Measurements from ENCODE around the gene TIRAP.
"Not testable (repeated sequence)": the region's sequence is repeated elsewhere in the genome, so short reads cannot be mapped to it uniquely, and the experiment has no call there.

Gene TIRAP, protein sequence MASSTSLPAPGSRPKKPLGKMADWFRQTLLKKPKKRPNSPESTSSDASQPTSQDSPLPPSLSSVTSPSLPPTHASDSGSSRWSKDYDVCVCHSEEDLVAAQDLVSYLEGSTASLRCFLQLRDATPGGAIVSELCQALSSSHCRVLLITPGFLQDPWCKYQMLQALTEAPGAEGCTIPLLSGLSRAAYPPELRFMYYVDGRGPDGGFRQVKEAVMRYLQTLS

DNA sequence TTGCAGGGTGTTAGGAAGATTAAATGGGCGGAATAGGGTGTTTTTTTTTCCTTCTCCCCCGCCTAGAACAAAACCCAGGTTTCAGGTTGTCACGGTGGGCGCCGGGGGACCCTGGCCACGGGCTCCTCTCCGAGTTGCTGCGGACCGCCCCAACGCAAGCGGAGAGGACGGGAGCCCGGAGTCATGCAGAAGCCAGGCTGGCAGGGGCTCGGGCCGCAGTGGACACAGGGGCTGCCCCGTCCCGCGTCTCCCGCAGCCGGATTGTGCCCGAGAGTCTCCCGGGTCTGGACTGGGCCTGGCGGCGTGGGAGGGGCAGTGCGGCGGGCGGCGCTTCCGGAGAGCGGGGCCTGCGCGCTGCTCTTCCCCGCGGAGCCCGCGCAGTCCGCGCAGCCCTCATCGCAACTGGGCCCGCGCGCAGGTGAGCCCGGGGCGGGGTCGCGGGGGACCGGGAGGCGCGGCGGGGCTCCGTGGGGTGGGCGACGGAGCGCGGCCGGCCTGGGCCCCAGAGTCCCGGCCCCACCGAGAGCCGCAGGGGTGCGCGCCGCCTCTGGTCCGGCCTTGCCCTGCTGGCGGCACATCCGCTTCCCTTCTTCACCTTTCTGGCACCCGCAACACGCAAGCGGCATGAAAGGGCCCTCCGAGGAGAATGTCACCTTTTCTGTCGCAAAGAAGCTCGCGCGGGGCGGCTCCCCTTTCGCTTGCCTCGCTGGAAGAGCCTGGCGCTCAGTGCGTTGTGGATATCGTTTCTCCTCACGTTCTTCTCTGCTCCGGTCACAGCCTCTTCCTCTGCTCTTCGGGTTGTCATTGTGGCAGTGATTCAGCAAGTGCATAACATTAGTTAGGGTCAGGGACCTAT, at the start of gene TIRAP:
TSS of gene TIRAP (plus strand) at position 358 of the 856 bp plus-strand sequence. CDS start 7,802 bp downstream, outside the sequence.
- no peak for DNase-seq

DNA sequence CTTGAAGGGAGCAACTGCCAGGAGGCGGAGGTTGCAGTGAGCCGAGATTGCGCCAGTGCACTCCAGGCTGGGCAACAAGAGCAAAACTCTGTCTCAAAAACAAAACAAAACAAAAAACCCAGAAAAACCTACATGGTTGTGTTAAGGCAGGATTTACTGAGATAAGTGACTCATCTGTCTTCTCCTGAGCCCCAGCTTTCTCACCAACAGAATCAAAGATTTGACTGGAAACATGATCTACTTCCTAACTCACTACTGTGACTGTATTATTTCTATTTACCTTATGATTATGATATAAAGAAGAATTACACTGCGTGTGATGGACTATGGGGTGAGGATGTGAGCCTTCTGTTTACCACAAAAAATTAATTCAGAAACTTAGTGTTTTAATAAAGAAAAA, 49.5 kb upstream of the TIRAP start:
- DNase-seq, result no peak

DNA sequence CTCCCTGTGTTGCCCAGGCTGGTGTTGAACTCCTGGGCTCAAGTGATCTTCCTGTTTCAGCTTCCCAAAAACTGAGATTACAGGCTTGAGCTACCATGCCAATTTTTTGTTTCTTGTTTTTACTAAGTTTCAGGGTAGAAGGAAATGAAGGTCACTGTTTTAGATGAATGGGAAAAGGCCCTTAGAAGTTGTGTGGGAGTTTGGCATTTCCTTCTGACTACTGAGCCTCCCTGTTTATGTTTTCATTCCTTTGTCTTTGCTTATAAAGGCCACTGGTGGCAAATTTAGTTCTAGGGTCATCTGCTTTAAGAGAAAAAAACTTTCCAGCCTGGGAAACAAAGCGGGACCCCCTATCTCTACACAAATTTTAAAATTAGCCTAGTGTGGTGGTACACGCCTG, 36.3 kb upstream of the TIRAP start:
- no peak for DNase-seq

DNA sequence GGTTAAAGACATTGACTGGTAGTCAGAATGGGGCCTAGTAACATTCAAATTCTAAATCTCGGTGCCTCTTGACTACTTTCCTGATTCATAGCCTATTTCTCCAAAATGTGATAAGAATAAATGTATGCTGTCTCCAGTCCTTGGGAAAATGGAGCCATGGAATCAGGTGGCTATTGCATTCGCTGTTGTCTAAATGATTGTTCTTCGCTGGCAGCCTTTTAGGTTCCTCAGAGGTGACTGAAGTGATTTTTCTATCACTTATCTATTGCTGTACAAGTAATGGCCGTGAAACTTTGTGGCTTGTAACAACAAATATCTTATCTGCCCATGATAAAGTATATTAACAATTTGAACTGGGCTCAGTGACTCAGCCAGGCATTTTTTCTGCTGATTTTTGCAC, 29.6 kb upstream of the TIRAP start:
- DNase-seq, result no peak

GRCh38 chr11:126254819-126255218, 28.1 kb upstream of the TIRAP start:
- DNase-seq, result no peak

GRCh38 chr11:126255507-126255906, 27.4 kb upstream of the TIRAP start:
- not testable (repeated sequence) for DNase-seq

GRCh38 chr11:126256216-126256615, 26.7 kb upstream of the TIRAP start:
- DNase-seq, result no peak

- no peak for DNase-seq
Measured at GRCh38 chr11:126257144-126257543, 25.7 kb upstream of the TIRAP start.

DNA sequence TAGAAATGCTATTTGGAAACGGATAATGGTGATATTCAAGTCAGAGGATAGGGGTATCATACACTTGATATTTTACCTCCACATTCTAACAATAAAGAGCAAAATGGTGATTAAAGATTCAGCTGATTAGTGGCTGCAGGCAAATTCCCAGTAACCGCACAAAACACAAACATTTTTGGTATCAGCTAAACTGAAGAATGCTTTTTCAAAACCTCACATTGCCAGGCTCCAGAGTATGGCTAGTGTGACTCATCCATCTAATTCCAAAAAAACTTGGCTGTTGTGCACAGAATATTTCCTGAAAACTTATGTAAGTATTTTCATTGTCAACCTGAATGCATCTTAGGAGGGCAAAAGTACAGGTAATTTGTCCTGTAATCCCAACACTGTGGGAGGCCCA, 25.1 kb upstream of the TIRAP start:
- DNase-seq, result no peak

- DNase-seq, result no peak
Measured at GRCh38 chr11:126262216-126262615, 20.7 kb upstream of the TIRAP start.

DNA sequence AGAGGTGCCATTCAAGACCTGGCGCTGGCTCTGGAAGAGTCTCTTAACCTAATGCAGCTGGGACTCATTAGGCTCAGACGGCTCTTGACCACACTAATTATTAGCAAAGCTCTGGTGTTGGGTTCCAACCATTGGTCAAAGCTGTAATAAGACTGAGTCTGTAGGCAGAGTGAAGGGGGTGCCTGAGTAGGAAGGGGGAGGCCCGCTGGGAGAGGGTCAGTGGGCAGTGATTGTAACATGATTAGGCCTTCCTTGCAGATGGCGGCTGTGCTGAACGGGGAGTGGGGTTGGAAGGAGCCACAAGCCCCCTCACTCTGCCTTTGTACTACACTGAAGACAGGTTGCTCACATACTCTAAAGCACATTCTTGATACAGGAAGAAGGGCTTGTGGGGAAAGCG, 19.4 kb upstream of the TIRAP start:
- DNase-seq, result no peak

GRCh38 chr11:126265811-126266210, 17.1 kb upstream of the TIRAP start:
- DNase-seq, result no peak

DNA sequence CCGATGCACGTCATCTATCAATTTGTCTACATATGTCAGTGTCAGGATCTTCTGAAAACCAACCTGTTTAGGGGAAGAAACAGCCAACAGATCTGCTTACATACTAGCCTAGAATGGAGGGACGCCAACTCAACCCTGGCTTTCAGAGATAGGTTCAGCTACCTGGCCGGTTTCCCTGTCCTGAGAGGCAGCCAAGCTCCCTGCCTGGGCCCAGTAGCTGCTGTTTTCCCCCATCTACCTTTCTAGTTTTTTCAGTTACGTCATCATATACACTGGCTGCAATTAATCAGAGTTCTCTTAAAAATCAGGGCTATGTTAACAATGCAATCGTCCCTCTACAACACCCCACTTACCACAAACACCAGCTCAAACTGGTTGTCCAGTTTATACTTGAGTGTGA, 15.2 kb upstream of the TIRAP start:
- no peak for DNase-seq

- no peak for DNase-seq
Measured at GRCh38 chr11:126268361-126268707, 14.6 kb upstream of the TIRAP start.

DNA sequence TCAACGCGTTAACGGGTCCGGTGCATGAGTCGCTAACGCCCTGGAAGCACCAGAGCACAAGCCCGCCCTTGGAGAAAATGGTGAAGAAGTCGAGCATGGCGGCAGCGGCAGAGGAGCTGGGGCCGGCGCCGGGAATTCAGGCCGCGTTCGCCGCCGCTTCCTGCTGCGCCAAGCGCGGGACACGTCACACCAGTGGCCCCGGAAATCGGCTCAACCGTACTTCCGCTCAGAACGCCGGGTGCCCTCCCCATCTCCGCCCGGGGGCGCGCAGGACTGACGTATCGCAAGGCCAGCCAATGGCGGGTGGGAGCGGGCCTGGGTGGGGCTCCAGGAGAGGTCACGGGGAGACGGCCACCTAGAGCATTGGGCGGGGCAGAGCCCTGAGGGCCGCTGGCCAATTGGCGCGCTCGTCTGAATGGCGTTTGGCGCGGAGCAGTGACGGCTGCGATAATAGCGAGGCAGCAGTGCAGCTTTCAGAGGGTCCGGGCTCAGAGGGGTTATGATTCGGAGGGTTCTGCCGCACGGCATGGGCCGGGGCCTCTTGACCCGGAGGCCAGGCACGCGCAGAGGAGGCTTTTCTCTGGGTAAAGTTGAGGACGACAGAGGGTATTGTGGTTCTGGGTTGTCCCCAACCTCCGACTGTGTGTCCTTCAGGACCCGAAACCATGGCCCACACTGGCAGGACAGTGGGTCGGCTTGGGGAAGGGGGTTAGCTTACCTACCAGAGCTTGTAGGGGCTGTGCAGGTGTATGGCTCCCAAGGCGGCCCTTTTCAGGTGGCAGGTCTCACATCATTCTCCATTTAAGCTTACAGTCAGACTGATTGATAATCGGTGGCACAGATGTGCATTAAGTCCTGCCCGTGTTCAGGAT, 13.9 kb upstream of the TIRAP start, which contains the start of the genes FOXRED1 and SRPRA:
TSS of gene FOXRED1 (plus strand) at position 447 of the 872 bp plus-strand sequence. CDS start at position 500, 53 bp downstream.
TSS of gene SRPRA (minus strand) at position 188 of the 872 bp plus-strand sequence. CDS start at position 97, 91 bp downstream.
- DNase-seq, result peak; percentile 94

- DNase-seq, result no peak
Measured at GRCh38 chr11:126277322-126277721, 5.6 kb upstream of the TIRAP start.

DNA sequence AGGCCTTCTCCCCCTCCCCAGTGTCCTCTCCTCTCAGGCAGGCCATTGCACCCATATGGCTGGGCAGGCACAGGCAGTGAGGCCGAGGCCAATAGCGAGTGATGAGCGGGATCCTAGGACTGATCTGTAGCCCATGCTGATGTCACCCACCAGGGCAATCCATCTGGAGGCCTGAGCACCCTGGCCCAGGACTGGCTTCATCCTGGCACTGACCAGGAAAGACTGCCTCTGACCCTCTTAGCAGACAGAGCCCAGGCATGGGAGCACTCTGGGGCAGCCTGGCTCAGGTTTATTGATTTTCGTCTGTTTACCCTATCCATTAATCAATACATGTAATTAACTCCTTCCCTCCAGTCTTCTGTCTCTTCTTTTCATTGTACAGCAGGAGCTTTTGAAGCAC, 5.1 kb upstream of the TIRAP start:
- no peak for DNase-seq

DNA sequence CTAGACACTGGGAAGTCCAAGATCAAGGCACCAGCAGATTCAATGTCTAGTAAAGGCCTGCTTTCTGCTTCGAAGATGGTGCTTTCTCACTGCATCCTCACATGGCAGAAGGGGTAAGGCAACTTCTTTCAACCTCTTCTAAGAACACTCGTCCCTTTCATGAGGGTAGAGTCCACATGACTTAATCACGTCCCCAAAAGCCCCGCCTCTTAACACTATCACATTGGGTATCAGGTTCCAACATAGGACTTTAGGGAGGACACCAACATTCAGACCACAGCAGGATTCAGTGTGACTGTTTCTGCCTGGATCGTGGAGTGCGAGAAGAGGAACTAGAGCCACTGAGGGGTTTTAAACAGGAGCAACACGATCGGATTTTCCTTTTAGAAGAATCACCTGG, 3.7 kb upstream of the TIRAP start:
- DNase-seq, result no peak

DNA sequence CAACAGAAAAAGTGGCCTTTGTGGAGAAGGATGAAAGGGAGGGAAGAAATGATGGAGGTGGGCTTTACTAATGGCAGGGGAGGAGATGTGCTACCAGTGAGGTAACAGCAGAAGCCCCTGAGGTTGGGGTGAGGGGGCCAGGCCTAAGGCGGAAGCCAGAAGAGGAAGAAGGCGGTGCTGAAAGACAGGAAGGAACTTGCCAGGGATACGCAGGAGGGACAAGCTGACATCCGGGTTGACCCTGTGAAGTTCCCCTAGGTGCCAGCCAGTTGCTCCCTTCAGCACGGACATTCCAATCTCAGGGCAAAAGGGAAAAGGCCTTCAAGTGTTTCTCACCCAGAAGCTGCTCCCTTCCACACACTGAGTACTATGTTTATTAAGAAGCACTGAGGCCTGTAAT, 2.3 kb upstream of the TIRAP start:
- no peak for DNase-seq

- DNase-seq, result no peak
Measured at GRCh38 chr11:126281245-126281644, 1.6 kb upstream of the TIRAP start.

DNA sequence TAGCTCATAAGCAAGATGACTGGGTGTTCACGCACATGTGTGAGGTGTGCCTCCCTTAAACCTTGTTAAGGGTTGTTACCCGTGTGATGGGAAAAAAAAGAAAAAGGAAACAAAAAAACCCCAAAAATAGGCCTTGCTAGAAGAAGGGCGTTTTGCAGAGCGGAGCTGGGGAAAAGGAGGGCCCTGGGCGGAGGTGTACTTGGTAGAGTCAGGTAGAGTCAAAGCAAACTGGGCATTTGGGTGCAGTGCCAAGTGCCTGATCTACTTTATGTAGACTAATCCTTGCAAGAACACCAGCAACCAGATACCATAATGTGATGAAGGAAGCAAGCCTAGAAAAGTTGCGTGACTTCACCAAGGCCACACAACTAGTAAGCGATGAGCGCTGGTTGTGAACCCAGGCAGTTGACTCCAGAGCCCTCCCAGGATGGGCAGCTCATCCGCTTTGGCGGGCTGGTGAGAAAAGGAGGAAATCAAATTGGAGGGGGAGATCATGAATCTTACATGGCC, 1.2 kb upstream of the TIRAP start:
- DNase-seq, result no peak

- no peak for DNase-seq
Measured at GRCh38 chr11:126282361-126282735, 545 bp upstream of the TIRAP start.

DNA sequence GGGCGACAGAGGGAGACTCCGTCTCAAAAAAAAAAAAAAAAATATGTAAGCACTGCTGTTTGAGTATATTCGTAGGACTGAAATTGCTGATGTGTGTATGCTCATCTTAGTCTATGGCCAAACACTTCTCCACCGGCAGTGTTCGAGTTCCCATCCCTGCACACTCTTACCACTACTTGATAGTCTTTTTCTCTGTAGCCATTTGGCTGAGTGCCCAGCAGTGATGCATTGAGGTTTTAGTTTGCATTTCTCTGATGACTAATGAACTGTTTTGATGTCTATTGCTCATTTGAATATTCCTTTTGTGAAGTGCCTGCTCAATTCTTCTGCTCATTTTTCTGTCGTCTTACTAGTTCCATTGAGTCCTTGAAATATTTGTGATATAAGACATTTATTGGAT, 1.9 kb downstream of the TIRAP start:
- DNase-seq, result peak; percentile 68

Data from T1000 (cell line).